NCI-H748 (cell line): ENCODE data around the gene IFNAR1.
A peak's percentile ranks its signal among the peaks of the same experiment; 100 is the strongest.
"Not testable (repeated sequence)": the region's sequence is repeated elsewhere in the genome, so short reads cannot be mapped to it uniquely, and the experiment has no call there.

Source experiments
- DNase-seq: peaks from one replicate; lab custom pipeline; 2025; ENCODE audit not compliant: unreplicated experiment; lab: John Stamatoyannopoulos, UW

The IFNAR1 gene

GRCh38 chr21:33339918-33340317, 15.1 kb downstream of the IFNAR1 start:
- DNase-seq: no peak

DNA sequence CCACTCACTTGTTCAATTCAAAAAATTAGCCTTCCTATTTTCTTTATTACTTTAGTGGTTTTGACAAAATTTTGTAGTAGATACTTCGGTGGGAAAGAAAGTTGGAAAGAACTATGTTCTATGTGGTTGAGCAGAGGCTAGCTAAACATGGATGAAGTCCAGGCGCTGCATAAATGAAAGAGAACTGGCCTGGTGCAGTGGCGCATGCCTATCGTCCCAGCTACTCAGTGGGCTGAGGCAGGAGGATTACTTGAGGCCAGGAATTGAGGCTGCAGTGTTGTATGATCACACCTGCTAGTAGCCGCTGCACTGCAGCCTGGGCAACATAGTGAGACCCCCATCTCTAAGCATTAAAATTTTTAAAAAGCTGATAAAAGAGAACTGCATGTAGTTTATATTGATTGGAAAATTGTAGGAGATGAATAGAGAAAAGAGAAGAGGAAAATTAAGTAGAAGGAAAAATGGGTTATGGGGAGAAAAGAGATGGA, 21.0 kb downstream of the IFNAR1 start:
- DNase-seq: no peak

DNA sequence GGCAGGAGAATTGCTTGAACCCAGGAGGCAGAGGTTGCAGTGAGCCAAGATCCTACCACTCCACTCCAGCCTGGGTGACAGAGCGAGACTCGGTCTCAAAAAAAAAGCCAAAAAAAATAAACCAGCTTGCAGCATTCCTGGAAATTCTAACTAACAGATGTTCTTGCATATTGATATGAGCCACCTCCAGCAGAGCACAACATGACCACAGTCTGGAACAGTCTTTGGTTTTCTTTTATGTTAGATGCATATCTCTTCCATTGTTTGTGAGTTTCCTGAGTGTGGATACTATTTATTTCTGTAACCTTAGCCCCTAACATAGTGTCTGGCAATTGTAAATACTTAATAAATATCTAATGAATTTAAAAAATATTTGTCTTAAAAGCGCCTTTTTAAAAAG, 23.9 kb downstream of the IFNAR1 start:
- no peak for DNase-seq

- DNase-seq: no peak
Observed at GRCh38 chr21:33350676-33351075, 25.9 kb downstream of the IFNAR1 start.

DNA sequence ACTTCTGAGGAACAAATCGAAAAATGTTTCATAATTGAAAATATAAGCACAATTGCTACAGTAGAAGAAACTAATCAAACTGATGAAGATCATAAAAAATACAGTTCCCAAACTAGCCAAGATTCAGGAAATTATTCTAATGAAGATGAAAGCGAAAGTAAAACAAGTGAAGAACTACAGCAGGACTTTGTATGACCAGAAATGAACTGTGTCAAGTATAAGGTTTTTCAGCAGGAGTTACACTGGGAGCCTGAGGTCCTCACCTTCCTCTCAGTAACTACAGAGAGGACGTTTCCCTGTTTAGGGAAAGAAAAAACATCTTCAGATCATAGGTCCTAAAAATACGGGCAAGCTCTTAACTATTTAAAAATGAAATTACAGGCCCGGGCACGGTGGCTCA, 30.6 kb downstream of the IFNAR1 start:
- DNase-seq: no peak

DNA sequence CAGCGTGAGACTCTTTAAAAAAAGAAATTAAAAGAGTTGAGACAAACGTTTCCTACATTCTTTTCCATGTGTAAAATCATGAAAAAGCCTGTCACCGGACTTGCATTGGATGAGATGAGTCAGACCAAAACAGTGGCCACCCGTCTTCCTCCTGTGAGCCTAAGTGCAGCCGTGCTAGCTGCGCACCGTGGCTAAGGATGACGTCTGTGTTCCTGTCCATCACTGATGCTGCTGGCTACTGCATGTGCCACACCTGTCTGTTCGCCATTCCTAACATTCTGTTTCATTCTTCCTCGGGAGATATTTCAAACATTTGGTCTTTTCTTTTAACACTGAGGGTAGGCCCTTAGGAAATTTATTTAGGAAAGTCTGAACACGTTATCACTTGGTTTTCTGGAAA, 31.2 kb downstream of the IFNAR1 start:
- no peak for DNase-seq

DNA sequence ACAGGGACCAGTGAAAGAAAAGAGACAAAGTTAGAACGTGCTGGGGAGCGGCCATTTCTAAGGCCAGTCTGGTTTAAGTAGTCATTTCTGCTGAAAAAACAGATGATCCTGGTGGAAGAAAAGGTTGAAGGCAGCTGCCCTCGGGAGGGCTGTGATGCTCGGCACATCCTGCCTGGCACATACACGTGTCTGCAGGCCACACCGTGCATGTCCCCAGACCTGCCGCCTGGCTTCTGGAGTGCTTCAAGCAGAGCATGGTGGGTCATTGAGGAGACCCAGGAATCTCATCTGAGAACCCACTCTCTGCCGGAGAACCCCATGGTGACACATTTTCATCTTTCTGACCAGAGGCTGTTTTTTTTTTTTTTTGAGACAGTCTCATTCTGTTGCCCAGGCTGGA, 32.4 kb downstream of the IFNAR1 start:
- no peak for DNase-seq

GRCh38 chr21:33359446-33359845, 34.7 kb downstream of the IFNAR1 start:
- DNase-seq: no peak

- DNase-seq: no peak
Observed at GRCh38 chr21:33360281-33360680, 35.5 kb downstream of the IFNAR1 start.

DNA sequence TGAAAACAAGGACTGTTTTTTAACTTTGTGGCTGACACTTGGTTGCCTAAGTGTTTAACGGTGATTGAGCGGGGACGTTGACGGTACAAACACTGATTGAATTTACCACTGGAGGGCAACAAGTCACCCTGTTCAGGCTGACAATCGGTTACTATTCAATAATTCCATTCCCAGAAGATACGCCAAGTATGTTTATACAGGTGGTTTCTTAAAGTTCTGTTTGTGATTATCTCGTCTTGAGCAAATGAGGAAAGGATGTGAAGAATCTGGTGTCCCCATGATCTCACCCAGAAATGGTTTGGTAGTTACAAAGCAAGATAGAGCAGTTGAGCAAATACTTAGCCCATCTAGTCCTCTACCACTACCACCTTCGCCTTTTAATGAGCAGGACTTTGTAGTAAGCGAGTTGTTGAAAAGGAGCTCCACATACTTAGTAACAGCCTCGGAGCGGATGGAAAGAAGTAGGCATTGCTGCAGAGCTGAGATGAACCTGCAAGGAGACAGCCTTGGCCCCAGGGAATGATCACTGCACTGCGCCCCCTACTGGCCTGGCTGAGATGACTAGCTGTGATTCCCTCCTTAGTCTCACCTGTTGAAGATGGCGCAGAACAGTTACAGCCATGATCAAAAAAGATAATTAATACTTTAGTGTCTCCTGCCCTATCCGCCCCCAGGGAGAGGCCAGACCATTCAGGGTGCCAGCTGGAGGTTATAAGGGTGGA, 36.3 kb downstream of the IFNAR1 start:
- peak; percentile 80 for DNase-seq

- peak; percentile 97 for DNase-seq
Observed at GRCh38 chr21:33362044-33362555, 37.3 kb downstream of the IFNAR1 start.

GRCh38 chr21:33363911-33364609, 39.3 kb downstream of the IFNAR1 start:
- not testable (repeated sequence) for DNase-seq

GRCh38 chr21:33364830-33365229, 40.1 kb downstream of the IFNAR1 start:
- DNase-seq: no peak

DNA sequence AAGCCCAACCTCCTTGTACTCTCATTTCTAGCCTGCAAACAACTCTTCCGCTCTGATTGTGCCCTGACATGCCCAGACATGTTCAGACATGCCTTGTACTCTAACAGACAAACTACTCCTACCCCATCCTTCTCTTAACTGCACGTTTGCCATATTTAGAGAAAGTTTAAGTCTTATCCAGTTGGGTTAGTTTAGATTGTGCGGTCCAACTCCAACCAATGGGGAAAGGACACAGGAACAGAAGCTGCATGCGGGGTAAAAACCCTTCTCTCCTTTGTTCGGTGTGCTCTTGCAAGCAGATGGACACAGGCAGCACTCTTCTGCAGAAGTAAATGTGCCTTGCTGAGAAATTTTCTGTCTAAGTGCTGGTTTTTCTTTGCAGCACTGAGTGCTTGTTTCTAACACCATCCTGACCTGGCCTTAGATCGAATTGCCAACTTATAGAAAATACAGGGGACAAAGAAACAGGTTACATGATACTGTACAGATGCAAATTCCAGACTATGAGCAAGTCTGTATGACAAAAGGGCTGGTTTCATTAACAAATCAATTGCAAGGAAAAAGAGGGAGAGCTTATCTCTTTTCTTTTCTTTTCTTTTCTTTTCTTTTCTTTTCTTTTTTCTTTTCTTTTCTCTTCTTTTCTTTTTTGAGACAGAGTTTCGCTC, 42.7 kb downstream of the IFNAR1 start:
- DNase-seq: peak; percentile 32

- no peak for DNase-seq
Observed at GRCh38 chr21:33368124-33368523, 43.4 kb downstream of the IFNAR1 start.

DNA sequence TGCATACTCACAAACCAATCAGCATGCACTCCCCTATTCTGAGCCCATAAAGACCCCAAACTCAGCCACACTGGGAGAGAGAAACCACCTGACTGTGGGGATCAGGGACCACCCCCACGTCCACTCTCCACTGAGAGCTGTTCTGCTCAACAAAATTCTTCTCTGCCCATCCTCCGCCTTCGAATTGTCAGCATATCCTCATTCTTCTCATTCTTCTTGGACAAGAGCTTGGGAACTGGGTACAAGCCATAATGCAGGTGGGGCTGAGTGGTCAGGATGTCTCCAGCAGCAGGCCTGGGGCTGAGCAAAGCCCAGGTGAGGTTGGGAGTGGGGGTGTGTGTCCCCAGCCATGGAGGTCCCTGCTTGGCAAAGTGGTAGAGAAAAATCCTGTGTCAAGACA, 43.8 kb downstream of the IFNAR1 start:
- no peak for DNase-seq

DNA sequence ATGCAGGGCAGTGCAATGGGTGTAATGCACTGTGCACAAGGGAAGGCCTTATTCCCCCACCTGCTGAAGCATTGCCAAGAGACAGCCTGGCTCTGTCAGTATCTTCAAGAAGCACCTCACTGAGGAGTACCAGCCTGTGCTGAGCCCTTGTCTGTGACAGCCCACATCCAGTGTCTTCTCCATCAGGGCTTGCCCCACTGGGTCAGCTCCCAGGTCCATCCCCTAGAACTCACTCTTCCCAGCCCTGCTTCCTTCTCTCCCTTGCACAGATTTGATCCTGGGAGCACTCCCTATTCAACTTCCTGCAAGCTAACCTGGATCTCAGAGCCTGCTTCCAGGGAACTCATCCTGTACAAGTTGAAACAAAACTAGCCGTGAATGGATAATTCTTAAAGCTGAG, 44.8 kb downstream of the IFNAR1 start:
- DNase-seq: no peak

- no peak for DNase-seq
Observed at GRCh38 chr21:33370305-33370704, 45.5 kb downstream of the IFNAR1 start.

DNA sequence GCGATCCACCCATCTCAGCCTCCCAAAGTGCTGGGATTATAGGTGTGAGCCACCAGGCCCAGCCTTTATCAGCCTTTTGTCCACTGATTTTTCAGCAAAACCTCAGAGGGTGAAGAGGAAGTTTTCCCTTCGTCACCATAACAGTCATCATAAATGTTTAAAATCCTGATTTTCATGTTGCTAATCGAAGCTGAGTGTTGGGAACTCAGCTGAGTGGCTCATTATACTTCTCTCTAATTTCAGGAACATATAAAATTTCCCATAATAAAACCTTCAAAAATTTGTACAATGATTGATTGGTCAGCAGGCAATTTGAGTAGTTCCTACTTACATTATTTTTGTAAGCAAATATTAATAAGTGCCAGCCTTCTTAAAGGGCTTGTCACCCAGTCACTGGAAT, 46.6 kb downstream of the IFNAR1 start:
- no peak for DNase-seq

DNA sequence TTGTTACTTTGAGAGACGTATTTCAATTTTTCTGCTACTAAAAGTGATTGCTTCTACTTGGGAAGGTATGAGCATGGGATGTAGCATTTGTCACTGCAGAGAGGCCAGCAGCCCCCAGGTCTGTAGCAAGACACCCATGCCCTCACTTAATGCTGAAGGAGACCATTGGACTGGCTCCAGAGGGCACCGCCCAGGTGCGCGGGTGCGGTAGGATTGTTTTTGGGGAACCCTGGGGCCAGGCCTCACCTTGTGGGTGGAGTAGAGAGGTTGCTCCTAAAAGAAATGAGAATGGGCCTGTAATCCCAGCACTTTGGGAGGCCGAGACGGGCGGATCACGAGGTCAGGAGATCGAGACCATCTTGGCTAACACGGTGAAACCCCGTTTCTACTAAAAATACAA, 47.8 kb downstream of the IFNAR1 start:
- no peak for DNase-seq

- no peak for DNase-seq
Observed at GRCh38 chr21:33373451-33373850, 48.7 kb downstream of the IFNAR1 start.

GRCh38 chr21:33374080-33374449, 49.3 kb downstream of the IFNAR1 start:
- DNase-seq: no peak
